ENCODE measurements around the gene ASL. TPM values are rescaled to one million over a fixed set of nuclear protein-coding genes. Genes with fewer than 3 reads are reported as not detected.
A peak's percentile ranks its signal among the peaks of the same experiment; 100 is the strongest.

Gene ASL
- total and polyA plus RNA-seq, 9 of the 15 experiments (the other 6 are each of a cell fraction or from before 2014, with no cell fraction given), result 2.6 to 67.0 (median 33.3) TPM

- TF ChIP-seq POLR2B (IDR thresholded peaks at IDR 0.05; ENCODE audit: low read depth, partially characterized antibody) (peak; percentile 84), ZBTB1 (CRISPR knock-in tag; IDR thresholded peaks at IDR 0.05; ENCODE audit: borderline replicate concordance, low read depth) (no peak; the same call in 1 of the 2 replicates), EP400 (IDR thresholded peaks at IDR 0.05) (peak; percentile 98), ZNF311 (CRISPR knock-in tag; IDR thresholded peaks at IDR 0.05) (no peak), ELF4 (CRISPR knock-in tag; IDR thresholded peaks at IDR 0.05) (peak; percentile 45; the same call in 1 of the 2 replicates), HEY1 (CRISPR knock-in tag; IDR thresholded peaks at IDR 0.05; ENCODE audit: borderline replicate concordance) (0 out of 2 replicates have a peak, but pooled peaks have one; percentile 50), SUPT5H (IDR thresholded peaks at IDR 0.05) (peak; percentile 96), TFE3 (CRISPR knock-in tag; IDR thresholded peaks at IDR 0.05) (no peak), HES1 (IDR thresholded peaks at IDR 0.05; ENCODE audit: low read depth) (no peak), STAT5B (CRISPR knock-in tag; IDR thresholded peaks at IDR 0.05) (no peak), ELF1 (tag; IDR thresholded peaks at IDR 0.05) (peak; percentile 93), PURB (CRISPR knock-in tag; IDR thresholded peaks at IDR 0.05; ENCODE audit: low read depth) (no peak)
- TF ChIP-seq, protein P1, sequence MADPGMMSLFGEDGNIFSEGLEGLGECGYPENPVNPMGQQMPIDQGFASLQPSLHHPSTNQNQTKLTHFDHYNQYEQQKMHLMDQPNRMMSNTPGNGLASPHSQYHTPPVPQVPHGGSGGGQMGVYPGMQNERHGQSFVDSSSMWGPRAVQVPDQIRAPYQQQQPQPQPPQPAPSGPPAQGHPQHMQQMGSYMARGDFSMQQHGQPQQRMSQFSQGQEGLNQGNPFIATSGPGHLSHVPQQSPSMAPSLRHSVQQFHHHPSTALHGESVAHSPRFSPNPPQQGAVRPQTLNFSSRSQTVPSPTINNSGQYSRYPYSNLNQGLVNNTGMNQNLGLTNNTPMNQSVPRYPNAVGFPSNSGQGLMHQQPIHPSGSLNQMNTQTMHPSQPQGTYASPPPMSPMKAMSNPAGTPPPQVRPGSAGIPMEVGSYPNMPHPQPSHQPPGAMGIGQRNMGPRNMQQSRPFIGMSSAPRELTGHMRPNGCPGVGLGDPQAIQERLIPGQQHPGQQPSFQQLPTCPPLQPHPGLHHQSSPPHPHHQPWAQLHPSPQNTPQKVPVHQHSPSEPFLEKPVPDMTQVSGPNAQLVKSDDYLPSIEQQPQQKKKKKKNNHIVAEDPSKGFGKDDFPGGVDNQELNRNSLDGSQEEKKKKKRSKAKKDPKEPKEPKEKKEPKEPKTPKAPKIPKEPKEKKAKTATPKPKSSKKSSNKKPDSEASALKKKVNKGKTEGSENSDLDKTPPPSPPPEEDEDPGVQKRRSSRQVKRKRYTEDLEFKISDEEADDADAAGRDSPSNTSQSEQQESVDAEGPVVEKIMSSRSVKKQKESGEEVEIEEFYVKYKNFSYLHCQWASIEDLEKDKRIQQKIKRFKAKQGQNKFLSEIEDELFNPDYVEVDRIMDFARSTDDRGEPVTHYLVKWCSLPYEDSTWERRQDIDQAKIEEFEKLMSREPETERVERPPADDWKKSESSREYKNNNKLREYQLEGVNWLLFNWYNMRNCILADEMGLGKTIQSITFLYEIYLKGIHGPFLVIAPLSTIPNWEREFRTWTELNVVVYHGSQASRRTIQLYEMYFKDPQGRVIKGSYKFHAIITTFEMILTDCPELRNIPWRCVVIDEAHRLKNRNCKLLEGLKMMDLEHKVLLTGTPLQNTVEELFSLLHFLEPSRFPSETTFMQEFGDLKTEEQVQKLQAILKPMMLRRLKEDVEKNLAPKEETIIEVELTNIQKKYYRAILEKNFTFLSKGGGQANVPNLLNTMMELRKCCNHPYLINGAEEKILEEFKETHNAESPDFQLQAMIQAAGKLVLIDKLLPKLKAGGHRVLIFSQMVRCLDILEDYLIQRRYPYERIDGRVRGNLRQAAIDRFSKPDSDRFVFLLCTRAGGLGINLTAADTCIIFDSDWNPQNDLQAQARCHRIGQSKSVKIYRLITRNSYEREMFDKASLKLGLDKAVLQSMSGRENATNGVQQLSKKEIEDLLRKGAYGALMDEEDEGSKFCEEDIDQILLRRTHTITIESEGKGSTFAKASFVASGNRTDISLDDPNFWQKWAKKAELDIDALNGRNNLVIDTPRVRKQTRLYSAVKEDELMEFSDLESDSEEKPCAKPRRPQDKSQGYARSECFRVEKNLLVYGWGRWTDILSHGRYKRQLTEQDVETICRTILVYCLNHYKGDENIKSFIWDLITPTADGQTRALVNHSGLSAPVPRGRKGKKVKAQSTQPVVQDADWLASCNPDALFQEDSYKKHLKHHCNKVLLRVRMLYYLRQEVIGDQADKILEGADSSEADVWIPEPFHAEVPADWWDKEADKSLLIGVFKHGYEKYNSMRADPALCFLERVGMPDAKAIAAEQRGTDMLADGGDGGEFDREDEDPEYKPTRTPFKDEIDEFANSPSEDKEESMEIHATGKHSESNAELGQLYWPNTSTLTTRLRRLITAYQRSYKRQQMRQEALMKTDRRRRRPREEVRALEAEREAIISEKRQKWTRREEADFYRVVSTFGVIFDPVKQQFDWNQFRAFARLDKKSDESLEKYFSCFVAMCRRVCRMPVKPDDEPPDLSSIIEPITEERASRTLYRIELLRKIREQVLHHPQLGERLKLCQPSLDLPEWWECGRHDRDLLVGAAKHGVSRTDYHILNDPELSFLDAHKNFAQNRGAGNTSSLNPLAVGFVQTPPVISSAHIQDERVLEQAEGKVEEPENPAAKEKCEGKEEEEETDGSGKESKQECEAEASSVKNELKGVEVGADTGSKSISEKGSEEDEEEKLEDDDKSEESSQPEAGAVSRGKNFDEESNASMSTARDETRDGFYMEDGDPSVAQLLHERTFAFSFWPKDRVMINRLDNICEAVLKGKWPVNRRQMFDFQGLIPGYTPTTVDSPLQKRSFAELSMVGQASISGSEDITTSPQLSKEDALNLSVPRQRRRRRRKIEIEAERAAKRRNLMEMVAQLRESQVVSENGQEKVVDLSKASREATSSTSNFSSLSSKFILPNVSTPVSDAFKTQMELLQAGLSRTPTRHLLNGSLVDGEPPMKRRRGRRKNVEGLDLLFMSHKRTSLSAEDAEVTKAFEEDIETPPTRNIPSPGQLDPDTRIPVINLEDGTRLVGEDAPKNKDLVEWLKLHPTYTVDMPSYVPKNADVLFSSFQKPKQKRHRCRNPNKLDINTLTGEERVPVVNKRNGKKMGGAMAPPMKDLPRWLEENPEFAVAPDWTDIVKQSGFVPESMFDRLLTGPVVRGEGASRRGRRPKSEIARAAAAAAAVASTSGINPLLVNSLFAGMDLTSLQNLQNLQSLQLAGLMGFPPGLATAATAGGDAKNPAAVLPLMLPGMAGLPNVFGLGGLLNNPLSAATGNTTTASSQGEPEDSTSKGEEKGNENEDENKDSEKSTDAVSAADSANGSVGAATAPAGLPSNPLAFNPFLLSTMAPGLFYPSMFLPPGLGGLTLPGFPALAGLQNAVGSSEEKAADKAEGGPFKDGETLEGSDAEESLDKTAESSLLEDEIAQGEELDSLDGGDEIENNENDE (IDR thresholded peaks at IDR 0.05; ENCODE audit: low read depth, low read length), result no peak
Measured at GRCh38 chr7:66114743-66115649, 39.4 kb downstream of the ASL start, which contains the start of gene CRCP (continued).

All from K562 (cell line).